ENCODE measurements around the gene EIF4E1B.

DNA sequence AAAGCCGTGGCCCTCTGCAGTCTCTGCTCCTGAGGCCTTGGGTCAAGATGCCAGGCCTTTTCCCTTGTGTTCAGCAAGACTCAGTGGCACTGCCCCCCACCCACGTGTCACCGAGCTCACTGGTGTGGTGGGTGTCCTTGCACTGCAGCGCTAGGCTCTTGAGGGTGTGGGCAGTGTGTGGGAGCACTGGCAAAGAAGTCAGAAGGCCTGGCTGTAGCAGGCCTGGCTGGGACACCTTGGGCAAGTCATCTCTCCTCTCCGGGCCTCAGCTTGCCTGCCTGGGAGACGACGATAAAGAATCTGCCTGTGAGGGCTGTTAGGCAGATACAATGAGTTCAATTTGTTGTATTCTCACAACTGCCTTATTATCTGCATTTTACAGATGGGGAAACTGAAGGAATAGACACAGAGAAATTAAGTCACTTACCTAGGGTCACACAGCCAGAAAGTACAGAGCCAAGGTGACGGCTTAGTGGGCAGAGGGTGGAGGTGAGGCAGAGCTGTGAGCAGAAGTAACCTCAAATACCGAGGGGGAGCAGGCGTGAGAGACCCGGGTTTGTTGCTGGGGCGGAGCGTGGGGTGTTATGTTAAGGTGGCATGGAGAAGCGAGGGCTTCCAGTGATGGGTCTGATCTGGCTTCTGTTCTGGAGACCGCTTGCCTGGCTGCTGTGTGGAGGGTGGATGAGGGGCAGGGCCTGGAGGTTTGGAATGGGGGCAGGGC is 18.2 kb downstream of the EIF4E1B start:
- TF ChIP-seq EZH2 (IDR thresholded peaks at IDR 0.05; ENCODE audit: borderline replicate concordance, insufficient read depth, low read length, poor library complexity, severe bottlenecking) = no peak
- TF ChIP-seq POLR2AphosphoS5 (IDR thresholded peaks at IDR 0.05) = no peak
- TF ChIP-seq, protein P1, sequence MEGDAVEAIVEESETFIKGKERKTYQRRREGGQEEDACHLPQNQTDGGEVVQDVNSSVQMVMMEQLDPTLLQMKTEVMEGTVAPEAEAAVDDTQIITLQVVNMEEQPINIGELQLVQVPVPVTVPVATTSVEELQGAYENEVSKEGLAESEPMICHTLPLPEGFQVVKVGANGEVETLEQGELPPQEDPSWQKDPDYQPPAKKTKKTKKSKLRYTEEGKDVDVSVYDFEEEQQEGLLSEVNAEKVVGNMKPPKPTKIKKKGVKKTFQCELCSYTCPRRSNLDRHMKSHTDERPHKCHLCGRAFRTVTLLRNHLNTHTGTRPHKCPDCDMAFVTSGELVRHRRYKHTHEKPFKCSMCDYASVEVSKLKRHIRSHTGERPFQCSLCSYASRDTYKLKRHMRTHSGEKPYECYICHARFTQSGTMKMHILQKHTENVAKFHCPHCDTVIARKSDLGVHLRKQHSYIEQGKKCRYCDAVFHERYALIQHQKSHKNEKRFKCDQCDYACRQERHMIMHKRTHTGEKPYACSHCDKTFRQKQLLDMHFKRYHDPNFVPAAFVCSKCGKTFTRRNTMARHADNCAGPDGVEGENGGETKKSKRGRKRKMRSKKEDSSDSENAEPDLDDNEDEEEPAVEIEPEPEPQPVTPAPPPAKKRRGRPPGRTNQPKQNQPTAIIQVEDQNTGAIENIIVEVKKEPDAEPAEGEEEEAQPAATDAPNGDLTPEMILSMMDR (IDR thresholded peaks at IDR 0.05; ENCODE audit: poor library complexity, severe bottlenecking) = no peak

All from neural cell (in vitro differentiated cells).